ENCODE results near the gene CCL7.
"Not testable (repeated sequence)": the region's sequence is repeated elsewhere in the genome, so short reads cannot be mapped to it uniquely, and the experiment has no call there.

The CCL7 gene

GRCh38 chr17:34269969-34270368 lies at the start of gene CCL7:
Gene CCL7 (plus strand): TSS chr17:34270221. CDS start chr17:34270291, 70 bp downstream.
- in situ Hi-C loops (cut with MboI; ENCODE audit: low sequenced_read_pairs) = loop anchor here (25.0 kb wide), 1 partner anchor 92 kb away; the partner anchor contains the start of genes CCL1 and CCL13

DNA sequence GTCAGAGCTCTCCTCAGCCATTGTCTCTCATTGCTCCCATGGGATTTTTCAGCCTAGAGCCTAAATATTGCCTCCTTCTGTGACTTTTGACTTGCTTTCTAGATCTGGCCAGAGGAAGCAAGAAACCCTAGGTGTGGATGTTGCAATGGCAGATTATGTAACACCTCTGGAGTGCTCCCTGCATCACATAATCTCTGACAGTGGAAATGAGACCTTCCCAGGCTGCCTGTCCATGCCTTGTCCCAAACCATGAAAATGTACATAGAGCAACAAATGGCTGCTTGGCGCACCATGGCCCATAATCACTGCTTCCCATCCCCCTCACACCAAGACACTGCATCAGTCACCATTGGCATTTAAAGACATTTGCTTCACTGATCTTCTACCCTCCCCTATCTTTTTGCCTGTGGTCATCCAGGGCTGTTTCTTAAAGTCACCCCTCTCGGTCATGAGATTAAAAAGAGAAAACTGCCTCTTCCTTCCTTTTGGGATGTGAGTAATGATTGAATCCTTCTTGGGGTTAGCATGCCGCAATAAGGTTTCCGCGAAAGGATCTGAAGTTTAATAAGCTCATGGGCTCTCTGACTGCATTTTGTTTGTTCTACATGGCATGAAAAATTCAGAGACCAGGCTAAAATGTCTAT lies 49.1 kb upstream of the CCL7 start:
- in situ Hi-C loops (cut with MboI; ENCODE audit: low sequenced_read_pairs) = no loop called here

DNA sequence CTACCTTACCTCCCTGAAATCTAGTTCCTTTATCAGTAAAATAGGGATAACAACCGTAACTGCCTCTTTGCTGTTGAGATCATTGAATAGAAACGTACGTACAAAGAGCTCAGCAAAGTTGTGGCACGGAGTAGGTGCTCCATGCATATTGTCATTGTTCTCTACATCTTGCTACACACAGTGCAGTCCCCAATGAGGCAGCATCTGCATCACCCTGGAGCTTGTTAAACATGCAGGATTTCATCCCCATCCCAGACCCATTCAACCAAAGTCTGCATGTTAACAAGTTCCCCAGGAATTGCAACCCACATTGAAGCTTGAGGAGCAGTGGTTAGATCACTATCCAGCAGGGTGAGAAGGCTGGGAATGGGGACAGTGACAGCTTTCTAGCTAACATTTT lies 48.6 kb upstream of the CCL7 start:
- in situ Hi-C loops (cut with MboI; ENCODE audit: low sequenced_read_pairs) = no loop called here

- in situ Hi-C loops (cut with MboI; ENCODE audit: low sequenced_read_pairs) = no loop called here
These were observed 47.1 kb upstream of the CCL7 start for GRCh38 chr17:34222722-34223497.

GRCh38 chr17:34225046-34225445 lies 45.0 kb upstream of the CCL7 start:
- in situ Hi-C loops (cut with MboI; ENCODE audit: low sequenced_read_pairs) = no loop called here

DNA sequence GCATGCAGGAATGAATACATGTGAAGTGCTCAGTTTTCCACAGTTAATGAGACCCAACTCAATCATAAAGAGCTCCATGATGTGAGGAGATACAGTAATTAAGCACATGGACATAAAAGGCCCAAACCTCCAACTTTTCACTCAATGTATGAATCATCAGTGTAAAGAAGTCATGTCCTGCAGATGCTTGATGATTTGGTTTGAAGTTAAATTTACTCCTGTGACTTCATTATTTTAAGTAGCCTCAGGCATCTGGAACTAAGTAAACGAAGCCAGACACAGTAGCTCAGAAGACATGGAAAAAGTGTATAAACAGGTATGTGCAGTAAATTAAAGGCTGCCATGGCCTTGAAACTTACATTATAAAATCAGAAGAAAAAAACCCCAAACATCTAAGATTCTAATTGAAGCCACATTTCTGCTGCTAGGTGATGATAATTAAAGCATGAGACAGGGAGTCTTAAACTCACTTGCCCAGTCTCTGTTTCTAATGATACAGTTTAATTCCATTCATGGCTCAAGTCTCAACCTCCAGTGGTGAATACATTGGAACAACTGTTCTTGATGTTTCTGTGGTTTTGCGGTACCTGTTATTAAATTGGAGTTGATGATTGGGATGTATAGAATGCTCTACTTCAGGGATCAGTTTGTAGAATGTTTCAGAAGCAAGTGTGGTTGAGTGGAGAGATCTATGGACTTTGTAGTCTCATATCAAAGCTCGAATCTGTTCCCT lies 43.8 kb upstream of the CCL7 start:
- in situ Hi-C loops (cut with MboI; ENCODE audit: low sequenced_read_pairs) = no loop called here

DNA sequence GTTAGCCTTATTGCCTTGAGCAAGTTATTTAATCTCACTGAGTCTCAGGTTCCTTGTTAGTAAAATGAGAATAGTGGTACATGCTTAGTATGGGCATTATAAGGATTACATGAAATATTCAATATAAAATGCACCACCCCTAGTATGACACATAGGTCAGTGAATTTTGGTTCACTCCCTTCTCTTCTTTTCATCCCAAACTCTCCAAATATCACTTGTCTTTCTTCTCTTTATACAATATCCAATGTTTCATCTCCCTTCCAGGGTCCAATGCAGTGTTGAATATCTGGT lies 43.3 kb upstream of the CCL7 start:
- in situ Hi-C loops (cut with MboI; ENCODE audit: low sequenced_read_pairs) = no loop called here

DNA sequence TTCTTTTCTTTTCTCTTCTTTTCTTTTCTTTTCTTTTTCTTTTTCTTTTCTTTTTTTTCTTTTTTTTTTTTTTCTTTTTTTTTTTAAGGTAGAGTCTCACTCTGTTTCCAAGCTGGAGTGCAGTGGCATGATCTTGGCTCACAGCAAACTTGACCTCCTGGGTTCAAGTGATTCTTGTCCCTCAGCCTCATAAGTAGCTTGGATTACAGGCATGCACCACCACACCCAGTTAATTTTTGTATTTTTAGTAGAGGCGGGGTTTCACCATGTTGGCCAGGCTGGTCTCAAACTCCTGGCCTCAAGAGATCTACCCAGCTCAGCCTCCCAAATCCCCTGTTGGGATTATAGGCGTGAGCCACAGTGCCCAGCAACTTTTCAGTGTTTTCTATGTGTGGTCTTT lies 42.7 kb upstream of the CCL7 start:
- in situ Hi-C loops (cut with MboI; ENCODE audit: low sequenced_read_pairs) = not testable (repeated sequence)

DNA sequence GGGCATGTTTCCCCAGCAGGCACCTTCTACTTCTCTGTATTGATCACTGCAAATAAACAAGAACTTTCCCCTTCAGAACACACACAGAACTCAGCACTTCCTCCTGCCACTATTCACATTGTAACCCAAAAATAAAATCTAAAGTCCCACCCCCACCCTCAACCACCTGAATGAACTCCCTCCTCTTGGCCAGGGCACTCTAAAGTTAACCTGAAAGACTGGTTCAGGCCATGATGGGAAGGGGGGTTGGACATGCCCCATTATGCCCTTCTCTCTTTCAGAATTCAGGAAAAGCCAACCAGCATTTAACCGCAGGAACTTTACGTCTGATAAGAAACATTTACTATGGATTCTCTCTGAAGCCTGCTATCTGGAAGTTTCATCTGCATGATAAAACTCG lies 42.3 kb upstream of the CCL7 start:
- in situ Hi-C loops (cut with MboI; ENCODE audit: low sequenced_read_pairs) = no loop called here

DNA sequence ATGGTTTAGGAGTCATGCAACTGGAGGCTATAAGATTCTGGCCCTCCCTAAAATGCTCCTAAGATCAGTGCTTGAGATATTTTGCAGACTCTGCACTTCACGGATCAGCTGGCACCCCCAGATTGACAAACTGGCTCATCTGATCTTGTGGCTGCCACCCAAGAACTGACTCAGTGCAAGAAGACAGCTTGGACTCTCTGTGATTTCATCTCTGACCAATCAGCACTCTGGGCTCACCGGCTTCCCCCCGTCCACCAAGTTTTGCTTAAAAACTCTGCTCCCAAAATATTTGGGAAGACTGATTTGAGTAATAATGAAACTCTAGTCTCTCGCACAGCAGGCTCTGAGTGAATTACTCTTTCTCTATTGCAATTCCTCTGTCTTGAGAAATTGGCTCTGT lies 41.2 kb upstream of the CCL7 start:
- in situ Hi-C loops (cut with MboI; ENCODE audit: low sequenced_read_pairs) = no loop called here

DNA sequence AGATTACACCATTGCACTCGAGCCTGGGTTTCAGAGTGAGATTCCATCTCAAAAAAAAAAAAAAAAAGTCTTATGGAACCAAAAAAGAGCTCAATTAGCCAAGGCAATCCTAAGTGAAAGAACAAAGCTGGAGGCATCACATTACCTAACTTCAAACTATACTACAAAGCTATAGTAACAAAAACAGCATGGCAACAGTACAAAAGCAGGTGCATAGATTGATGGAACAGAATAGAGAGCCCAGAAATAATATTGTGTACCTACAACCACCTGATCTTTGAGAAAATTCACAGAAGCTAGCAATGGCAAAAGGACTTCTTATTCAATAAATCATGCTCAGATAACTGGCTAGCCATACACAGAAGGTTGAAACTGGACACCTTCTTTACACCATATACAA lies 39.7 kb upstream of the CCL7 start:
- in situ Hi-C loops (cut with MboI; ENCODE audit: low sequenced_read_pairs) = no loop called here

DNA sequence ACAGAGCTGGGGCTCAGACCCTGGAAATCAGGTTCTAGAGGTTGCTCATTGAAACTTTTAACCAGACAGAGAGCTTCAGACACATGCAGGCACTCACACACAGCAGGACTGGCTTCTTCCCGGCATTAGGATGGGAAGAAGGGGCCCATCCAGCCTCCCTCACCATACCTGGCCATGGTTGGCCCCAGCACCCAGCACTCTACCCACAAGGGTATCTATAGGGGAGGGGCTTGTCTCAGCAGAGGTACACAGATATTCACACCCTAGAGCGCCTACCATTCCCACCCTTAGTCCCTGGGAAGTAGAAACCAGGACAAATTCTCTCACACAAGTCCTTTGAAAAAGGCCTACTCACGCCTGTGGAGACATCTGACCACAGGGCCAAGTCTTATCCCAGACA lies 35.4 kb upstream of the CCL7 start:
- in situ Hi-C loops (cut with MboI; ENCODE audit: low sequenced_read_pairs) = no loop called here

DNA sequence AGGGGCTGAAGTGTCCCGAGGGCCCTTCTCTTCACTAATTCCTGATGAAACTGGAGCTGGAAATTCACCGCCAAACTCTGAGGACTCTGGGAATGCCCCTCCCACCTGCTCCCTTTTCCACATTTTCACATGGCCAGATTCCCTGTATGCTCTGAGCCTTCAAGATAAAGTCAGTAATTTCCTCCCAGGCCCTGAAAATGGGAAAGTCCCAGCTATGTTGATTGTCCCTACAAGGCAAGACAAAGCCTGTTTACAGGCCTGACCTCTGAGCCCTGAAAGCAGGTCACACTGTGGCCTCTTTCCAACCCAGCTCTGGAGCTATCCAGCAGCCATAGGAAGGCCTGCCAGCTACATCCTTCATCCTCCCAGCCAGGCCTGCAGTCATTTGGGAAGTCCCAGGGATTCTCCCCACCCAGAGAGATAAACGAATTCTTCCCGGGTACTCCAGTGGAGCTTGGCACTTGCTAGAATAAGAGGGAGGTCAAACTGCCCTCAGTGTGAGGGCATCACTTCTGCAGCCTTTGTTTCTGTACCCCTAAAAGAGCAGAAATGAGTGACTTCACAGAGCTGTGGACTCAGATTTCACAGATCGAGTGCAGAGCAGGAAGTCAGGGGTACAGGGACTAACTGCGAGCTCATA lies 34.5 kb upstream of the CCL7 start:
- in situ Hi-C loops (cut with MboI; ENCODE audit: low sequenced_read_pairs) = no loop called here

GRCh38 chr17:34236281-34236892 lies 33.6 kb upstream of the CCL7 start:
- in situ Hi-C loops (cut with MboI; ENCODE audit: low sequenced_read_pairs) = no loop called here

GRCh38 chr17:34237458-34237857 lies 32.6 kb upstream of the CCL7 start:
- in situ Hi-C loops (cut with MboI; ENCODE audit: low sequenced_read_pairs) = no loop called here

- in situ Hi-C loops (cut with MboI; ENCODE audit: low sequenced_read_pairs) = no loop called here
These were observed 29.0 kb upstream of the CCL7 start for GRCh38 chr17:34241062-34241461.

- in situ Hi-C loops (cut with MboI; ENCODE audit: low sequenced_read_pairs) = no loop called here
These were observed 27.2 kb upstream of the CCL7 start for GRCh38 chr17:34242587-34243363.

DNA sequence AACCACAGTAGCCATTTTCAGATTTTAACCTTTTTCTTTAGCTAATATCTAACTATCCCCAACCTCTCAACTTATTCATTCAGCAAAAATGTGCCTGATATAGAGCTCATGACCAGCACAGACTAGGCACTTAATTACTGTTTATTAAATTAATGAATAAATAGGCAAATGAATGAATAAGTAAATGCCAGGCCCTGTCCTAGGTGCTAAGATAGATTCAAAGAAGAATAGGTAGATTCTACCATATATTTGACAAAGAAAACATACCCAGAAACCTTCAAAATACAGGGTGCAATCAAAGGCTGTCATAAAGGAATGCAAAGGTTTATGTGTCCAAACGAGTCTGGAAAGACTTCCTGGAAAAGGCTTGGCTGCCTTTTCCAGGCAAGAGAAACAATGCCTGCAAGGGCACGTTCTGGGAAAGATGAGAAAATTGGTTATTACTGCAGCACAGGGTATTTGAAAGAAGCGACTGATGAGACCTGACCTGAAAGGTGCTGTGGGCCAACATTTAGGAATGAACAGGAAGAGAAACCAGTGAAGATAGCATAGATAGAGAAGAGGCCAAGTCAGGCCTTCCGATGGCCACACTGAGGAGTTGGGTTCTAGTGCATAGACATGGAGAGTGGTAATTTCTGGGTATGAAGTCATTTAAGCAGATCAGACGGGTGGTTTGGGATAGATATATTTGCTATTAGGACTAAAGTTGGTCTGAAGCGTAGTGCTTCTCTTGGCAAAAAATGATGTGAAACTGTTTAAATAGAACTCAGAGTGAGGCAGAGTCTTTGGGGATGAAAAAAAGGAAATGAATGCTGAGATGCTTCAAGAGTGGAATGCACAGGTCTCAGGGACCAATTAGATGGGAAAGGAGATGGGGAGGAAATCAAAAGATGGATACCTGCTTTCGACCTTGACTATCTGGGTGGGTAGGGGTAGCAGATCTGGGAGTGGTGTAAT lies 26.4 kb upstream of the CCL7 start:
- in situ Hi-C loops (cut with MboI; ENCODE audit: low sequenced_read_pairs) = no loop called here

- in situ Hi-C loops (cut with MboI; ENCODE audit: low sequenced_read_pairs) = no loop called here
These were observed 24.6 kb upstream of the CCL7 start for GRCh38 chr17:34245351-34245905.

All from HL-60/S4 treated with phorbol 12-myristate 13-acetate at 8.2 ng/mL for 4 days and 3 days (cell line).